Left lobe of liver (tissue), 2 donors: ENCODE data around the gene JOSD2. TPM values are rescaled to one million over a fixed set of nuclear protein-coding genes. Genes with fewer than 3 reads are reported as not detected.

ENCODE experiments used
- ATAC-seq: fragments of 200-7000 bp; cut with Tn5 transposase; one replicate; pipeline ENCODE4 v1.9.1; 2020; ENCODE audit warnings: mild to moderate bottlenecking, moderate library complexity
- DNase-seq: peaks from one replicate; pipeline ENCODE4 v3.0.0-alpha.2; 2020; ENCODE audit warnings: low spot score
- total RNA-seq: library from RNA; stranded (reverse); gene quantifications from one replicate; pipeline ENCODE4 v1.2.1, GENCODE V29; 2021
- donor health status: DM: no; HTN: no; CAD: no; lungs with moderate emphysema.
- donor health status: DM: no; HTN: yes; CAD: no.

The JOSD2 gene
- total RNA-seq, 1 donor from 2014 or later, result 22.8 TPM

GRCh38 chr19:50458396-50459066 lies 52.5 kb downstream of the JOSD2 start:
- DNase-seq (no peak), ATAC-seq (no peak)

GRCh38 chr19:50457300-50457699 lies 53.7 kb downstream of the JOSD2 start:
- ATAC-seq (no peak), DNase-seq (no peak)

Other genes starting within 250 kb of the JOSD2 start
- gene KCNC3, start 181.8 kb downstream of the JOSD2 start, total RNA-seq, result 4.0 TPM
- gene NAPSA, start 145.6 kb downstream of the JOSD2 start, total RNA-seq, result 3.3 TPM
- gene NR1H2, start 134.7 kb downstream of the JOSD2 start, total RNA-seq, result 32.2 TPM
- gene POLD1, start 126.8 kb downstream of the JOSD2 start, total RNA-seq, result 8.2 TPM
- gene SPIB, start 92.3 kb downstream of the JOSD2 start, total RNA-seq, result not detected
- gene MYBPC2, start 78.3 kb downstream of the JOSD2 start, total RNA-seq, result not detected
- 55.2 TPM for gene EMC10, start 34.7 kb downstream of the JOSD2 start, total RNA-seq
- 1.8 TPM for gene GARIN5A, start 34.3 kb downstream of the JOSD2 start, total RNA-seq
- 61.1 TPM for gene ASPDH, start 2.7 kb upstream of the JOSD2 start, total RNA-seq
- 0.53 TPM for gene LRRC4B, start 57.2 kb upstream of the JOSD2 start, total RNA-seq
- not detected for gene SYT3, start 128.7 kb upstream of the JOSD2 start, total RNA-seq
- gene C19orf81, start 138.3 kb upstream of the JOSD2 start, total RNA-seq, result not detected
- 0.23 TPM for gene SHANK1, start 208.6 kb upstream of the JOSD2 start, total RNA-seq
- gene CLEC11A, start 212.2 kb upstream of the JOSD2 start, total RNA-seq, result 2.8 TPM